Gastroesophageal sphincter (tissue), 4 donors: ENCODE data around the gene KCNAB1. TPM values are rescaled to one million over a fixed set of nuclear protein-coding genes. Genes with fewer than 3 reads are reported as not detected.

Experiments used
- ATAC-seq: fragments of 150-250 bp; one replicate; pipeline ENCODE4 v1.9.1; 2016; ENCODE audit warnings: mild to moderate bottlenecking, moderate library complexity
- H3K27ac ChIP-seq, 4 donors: fragments of 200-600 bp; sonication (generic) in 3 of 4; 1 replicate in 3 of 4; 2 replicates in 1 of 4; pipeline ENCODE4 v1.5.1; 2016 to 2019
- H3K27me3 ChIP-seq: fragments of 200-600 bp; sonication (generic); one replicate; pipeline ENCODE4 v1.5.1; 2019
- H3K36me3 ChIP-seq, 2 donors: fragments of 200-600 bp; sonication (generic); one replicate each; pipeline ENCODE4 v1.5.1; 2019; ENCODE audit warnings: control low read depth in 1 of 2
- H3K4me1 ChIP-seq, 3 donors: fragments of 200-600 bp; sonication (generic); 1 replicate in 2 of 3; 2 replicates in 1 of 3; pipeline ENCODE4 v1.5.1; 2016 to 2019; ENCODE audit warnings: control low read depth in 2 of 3
- H3K4me3 ChIP-seq, 2 donors: fragments of 200-600 bp; sonication (generic); one replicate each; pipeline ENCODE4 v1.5.1; 2019; ENCODE audit warnings: mild to moderate bottlenecking in 1 of 2, moderate library complexity in 1 of 2
- H3K9me3 ChIP-seq, 3 donors: fragments of 200-600 bp; sonication (generic); one replicate each; pipeline ENCODE4 v1.5.1; 2017 to 2019; ENCODE audit warnings: control low read depth in 2 of 3
- EP300 ChIP-seq: sonication (generic); formaldehyde crosslinking; IDR thresholded peaks from one replicate; pipeline ENCODE4 v1.6.1; 2017; ENCODE audit warnings: antibody characterized with exemption, mild to moderate bottlenecking
- POLR2A ChIP-seq, 2 donors: fragments of 450-650 bp; IDR thresholded peaks; one replicate each; pipeline ENCODE4 v1.6.1; 2017; ENCODE audit warnings: antibody characterized with exemption in 2 of 2, mild to moderate bottlenecking in 2 of 2, moderate library complexity in 1 of 2
- POLR2AphosphoS5 ChIP-seq: sonication (generic); formaldehyde crosslinking; IDR thresholded peaks from one replicate; pipeline ENCODE4 v1.6.1; 2017; ENCODE audit warnings: antibody characterized with exemption
- WGBS, 2 donors: methylation state at CpG; one replicate each; pipeline ENCODE4 v1.1.5; 2018; ENCODE audit warnings: low coverage in 1 of 2; 5-methylcytosine and 5-hydroxymethylcytosine counted together
- total RNA-seq, 4 donors: library from RNA; depleted of rRNA; stranded (reverse); fragments of >200 nt; gene quantifications; one replicate each; pipeline ENCODE4 v1.1.0, GENCODE V29; 2016
- TF ChIP-seq, protein P1 (sequence below), 4 experiments: fragments of 200-600 bp in 2 of 4; fragments of 450-650 bp in 2 of 4; sonication (generic) in 1 of 4; IDR thresholded peaks; one replicate each; pipeline ENCODE4 v1.5.1; 2017 to 2019; ENCODE audit warnings: antibody characterized with exemption in 4 of 4, mild to moderate bottlenecking in 2 of 4, moderate library complexity in 2 of 4

The KCNAB1 gene
- total RNA-seq, 4 donors from 2014 or later, result 0.31 to 6.3 (median 1.9) TPM

GRCh38 chr3:156575641-156576040 lies 455.3 kb downstream of the KCNAB1 start:
- 79 to 88% methylated on average over 3 of the region's 3 CpGs for WGBS, 2 donors
- TF ChIP-seq POLR2AphosphoS5 (no peak), POLR2A (IDR thresholded peaks at IDR 0.05) (no peak), EP300 (no peak)
- TF ChIP-seq, protein P1, sequence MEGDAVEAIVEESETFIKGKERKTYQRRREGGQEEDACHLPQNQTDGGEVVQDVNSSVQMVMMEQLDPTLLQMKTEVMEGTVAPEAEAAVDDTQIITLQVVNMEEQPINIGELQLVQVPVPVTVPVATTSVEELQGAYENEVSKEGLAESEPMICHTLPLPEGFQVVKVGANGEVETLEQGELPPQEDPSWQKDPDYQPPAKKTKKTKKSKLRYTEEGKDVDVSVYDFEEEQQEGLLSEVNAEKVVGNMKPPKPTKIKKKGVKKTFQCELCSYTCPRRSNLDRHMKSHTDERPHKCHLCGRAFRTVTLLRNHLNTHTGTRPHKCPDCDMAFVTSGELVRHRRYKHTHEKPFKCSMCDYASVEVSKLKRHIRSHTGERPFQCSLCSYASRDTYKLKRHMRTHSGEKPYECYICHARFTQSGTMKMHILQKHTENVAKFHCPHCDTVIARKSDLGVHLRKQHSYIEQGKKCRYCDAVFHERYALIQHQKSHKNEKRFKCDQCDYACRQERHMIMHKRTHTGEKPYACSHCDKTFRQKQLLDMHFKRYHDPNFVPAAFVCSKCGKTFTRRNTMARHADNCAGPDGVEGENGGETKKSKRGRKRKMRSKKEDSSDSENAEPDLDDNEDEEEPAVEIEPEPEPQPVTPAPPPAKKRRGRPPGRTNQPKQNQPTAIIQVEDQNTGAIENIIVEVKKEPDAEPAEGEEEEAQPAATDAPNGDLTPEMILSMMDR (IDR thresholded peaks at IDR 0.05), result no peak
- Histone ChIP-seq H3K27me3 (no peaks in the 10 kb centered on the region), H3K9me3 (no peaks in the 10 kb centered on the region), H3K4me1 (no peaks in the 10 kb centered on the region), H3K4me3 (no peak overlapping the region), H3K27ac (no peak overlapping the region), H3K36me3 (no peaks in the 10 kb centered on the region)
- no peak for ATAC-seq

- H3K27ac ChIP-seq, result no peak overlapping the region
- WGBS, 2 donors, result 66 to 78% methylated on average over 1 to 2 of the region's 2 CpGs
Observed at GRCh38 chr3:156576051-156576450, 455.7 kb downstream of the KCNAB1 start.

DNA sequence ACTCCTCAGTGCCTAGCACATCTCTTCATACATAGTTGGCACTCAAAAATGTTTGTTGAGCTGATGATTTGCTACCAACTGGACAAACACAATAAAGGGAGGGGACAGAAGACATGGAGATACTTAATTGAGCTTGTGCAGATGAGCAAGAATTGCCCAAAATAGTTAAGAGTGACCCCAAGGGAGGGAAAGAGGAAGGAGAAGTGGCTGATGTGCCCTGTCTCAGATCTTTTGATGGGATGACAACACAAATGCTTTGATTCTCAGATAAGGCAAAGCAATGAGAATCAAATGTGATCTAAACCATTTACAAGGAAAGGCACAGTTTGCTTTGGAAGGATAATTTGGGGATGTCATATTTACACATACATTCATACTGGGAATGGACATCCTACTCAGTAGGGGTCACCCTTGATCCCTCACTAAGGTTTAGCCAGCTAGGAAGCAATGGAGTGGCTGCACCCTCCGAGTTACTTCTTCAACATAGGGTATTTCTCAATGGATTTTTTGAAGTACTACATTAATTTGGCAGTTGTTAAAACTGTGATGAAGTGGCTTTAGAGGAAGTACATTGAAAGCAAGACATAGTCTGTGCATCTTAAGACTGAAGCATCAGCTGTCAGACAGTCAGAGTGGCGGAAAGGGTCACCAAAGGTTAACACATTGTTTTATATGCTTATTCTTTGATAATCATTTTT lies 456.4 kb downstream of the KCNAB1 start:
- H3K27me3 ChIP-seq, result no peaks in the 10 kb centered on the region
- no peak overlapping the region for H3K4me3 ChIP-seq
- 73 to 83% methylated on average over 2 of the region's 2 CpGs for whole genome bisulfite sequencing, 2 donors
- H3K27ac ChIP-seq, result no peak overlapping the region
- no peaks in the 10 kb centered on the region for H3K36me3 ChIP-seq
- no peaks in the 10 kb centered on the region for H3K4me1 ChIP-seq
- peak; percentile 36 for ATAC-seq
- TF ChIP-seq EP300 (no peak), POLR2AphosphoS5 (no peak), POLR2A (IDR thresholded peaks at IDR 0.05) (no peak)
- TF ChIP-seq, protein P1 (IDR thresholded peaks at IDR 0.05), result no peak
- no peaks in the 10 kb centered on the region for H3K9me3 ChIP-seq

More at GRCh38 chr3:156576051-156576450, 455.7 kb downstream of the KCNAB1 start:
- Histone ChIP-seq H3K4me1 (no peaks in the 10 kb centered on the region), H3K4me3 (no peak overlapping the region), H3K36me3 (no peaks in the 10 kb centered on the region), H3K9me3 (no peaks in the 10 kb centered on the region), H3K27me3 (no peaks in the 10 kb centered on the region)
- ATAC-seq, result no peak
- TF ChIP-seq, protein P1 (IDR thresholded peaks at IDR 0.05), result no peak
- TF ChIP-seq POLR2AphosphoS5, result no peak
- no peak for TF ChIP-seq POLR2A (IDR thresholded peaks at IDR 0.05)
- TF ChIP-seq EP300, result no peak

DNA sequence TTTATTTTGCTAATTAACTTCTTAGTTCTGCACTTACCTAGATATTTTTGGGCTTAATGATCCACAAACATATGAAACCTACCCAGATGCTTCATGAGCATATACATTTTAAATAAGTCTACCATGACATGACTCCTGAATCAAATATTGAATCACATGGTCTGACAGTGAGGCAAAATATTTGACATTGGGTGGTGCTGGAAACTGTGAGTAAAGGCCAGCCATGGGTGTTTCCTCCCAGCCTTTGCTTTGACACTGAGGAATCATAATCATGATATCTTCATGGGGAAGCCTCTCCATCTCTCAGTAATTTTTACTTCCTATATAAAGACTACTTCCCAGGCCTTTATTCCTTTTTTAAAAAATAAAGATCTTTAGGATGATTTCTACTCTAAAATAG lies 457.4 kb downstream of the KCNAB1 start:
- TF ChIP-seq EP300 (no peak), POLR2AphosphoS5 (no peak), POLR2A (IDR thresholded peaks at IDR 0.05) (no peak)
- TF ChIP-seq, protein P1 (IDR thresholded peaks at IDR 0.05), result no peak
- Histone ChIP-seq H3K9me3 (no peaks in the 10 kb centered on the region), H3K4me1 (no peaks in the 10 kb centered on the region), H3K27ac (no peak overlapping the region), H3K36me3 (no peaks in the 10 kb centered on the region), H3K27me3 (no peaks in the 10 kb centered on the region), H3K4me3 (no peak overlapping the region)
- no peak for ATAC-seq

DNA sequence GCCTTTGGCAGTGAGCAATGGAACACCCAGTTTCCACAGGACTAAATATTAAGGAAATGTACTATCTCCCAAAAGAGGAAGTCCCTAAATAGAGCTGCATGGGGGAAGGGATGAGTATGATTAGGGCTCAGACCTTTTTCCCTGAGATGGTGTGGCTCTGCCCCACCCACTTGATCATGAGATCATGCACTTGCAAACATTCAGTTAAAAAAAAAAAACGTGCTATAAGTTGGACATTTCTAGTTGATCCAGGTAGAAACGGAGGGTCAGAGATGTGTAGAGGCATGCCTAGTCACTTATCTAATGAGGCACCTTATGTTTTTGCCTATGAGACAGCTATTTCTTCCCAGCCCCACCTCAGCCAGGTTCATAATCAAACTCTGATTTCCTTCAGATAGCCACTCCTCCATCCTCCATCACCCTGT lies 459.1 kb downstream of the KCNAB1 start:
- no peaks in the 10 kb centered on the region for H3K9me3 ChIP-seq
- no peaks in the 10 kb centered on the region for H3K27me3 ChIP-seq
- no peaks in the 10 kb centered on the region for H3K36me3 ChIP-seq
- 54 to 73% methylated on average over 2 of the region's 2 CpGs for WGBS, 2 donors
- H3K27ac ChIP-seq, result no peak overlapping the region
- no peak for ATAC-seq
- H3K4me3 ChIP-seq, result no peak overlapping the region
- H3K4me1 ChIP-seq, result no peaks in the 10 kb centered on the region
- TF ChIP-seq POLR2A (IDR thresholded peaks at IDR 0.05) (no peak), EP300 (no peak), POLR2AphosphoS5 (no peak)
- TF ChIP-seq, protein P1 (IDR thresholded peaks at IDR 0.05), result no peak
